ENCODE results near the gene CADM1.

Gene CADM1

DNA sequence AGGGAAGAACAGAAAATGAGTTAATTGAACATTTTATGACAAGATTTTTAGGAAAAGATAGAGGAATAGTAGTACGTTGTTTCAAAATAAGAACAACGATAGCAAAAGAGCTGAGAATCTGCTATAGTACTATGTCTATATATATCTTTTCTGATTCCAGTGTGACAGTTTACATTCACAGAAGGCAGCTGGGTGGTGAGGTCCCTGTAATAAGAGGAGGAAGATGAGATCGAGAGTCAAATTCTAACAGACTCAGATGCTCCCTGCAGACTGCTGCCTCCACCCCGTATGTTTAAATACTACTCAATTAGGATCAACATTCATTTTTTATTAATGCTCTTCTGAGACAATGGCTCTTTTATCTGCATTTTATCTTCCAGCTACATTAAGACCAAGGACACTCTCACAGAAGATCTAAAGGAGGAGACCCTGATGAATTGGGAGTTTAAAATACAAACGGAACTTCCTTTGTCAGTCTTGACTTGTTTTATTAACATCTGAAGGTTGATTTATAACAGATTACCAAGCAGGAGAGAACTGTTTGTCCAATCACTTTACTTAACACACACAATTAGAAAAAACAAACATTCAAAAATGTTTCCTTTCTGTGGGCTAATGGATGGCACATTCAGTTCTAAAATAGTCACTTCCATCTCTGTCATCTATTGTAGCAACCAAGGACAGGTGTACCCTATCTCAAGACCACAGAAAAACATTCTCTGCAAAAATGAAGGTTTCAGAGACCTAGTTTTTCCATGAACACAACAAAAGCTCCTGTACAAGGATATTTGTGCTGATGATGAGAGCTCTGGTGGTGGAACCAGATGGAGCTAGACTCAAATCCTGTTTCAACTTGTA, 240.2 kb downstream of the CADM1 start:
- H3K27ac ChIP-seq = no peak overlapping the region
- no peaks in the 10 kb centered on the region for H3K9me3 ChIP-seq (ENCODE audit: low read depth, low read length)
- H3K36me3 ChIP-seq (ENCODE audit: insufficient read depth, low read length) = no peaks in the 10 kb centered on the region
- H3K4me3 ChIP-seq = no peak overlapping the region
- H3K9ac ChIP-seq (ENCODE audit: insufficient read length) = no peak overlapping the region
- no peak for DNase-seq (ENCODE audit: low read depth, low spot score)
- TF ChIP-seq EZH2 (IDR thresholded peaks at IDR 0.05) = no peak
- TF ChIP-seq FOXP2 (optimal IDR thresholded peaks at IDR 0.05; ENCODE audit: control extremely low read depth, extremely low read length, insufficient read depth) = no peak
- no peak for TF ChIP-seq POLR2AphosphoS5 (IDR thresholded peaks at IDR 0.05; ENCODE audit: borderline replicate concordance, low read depth, low read length)

DNA sequence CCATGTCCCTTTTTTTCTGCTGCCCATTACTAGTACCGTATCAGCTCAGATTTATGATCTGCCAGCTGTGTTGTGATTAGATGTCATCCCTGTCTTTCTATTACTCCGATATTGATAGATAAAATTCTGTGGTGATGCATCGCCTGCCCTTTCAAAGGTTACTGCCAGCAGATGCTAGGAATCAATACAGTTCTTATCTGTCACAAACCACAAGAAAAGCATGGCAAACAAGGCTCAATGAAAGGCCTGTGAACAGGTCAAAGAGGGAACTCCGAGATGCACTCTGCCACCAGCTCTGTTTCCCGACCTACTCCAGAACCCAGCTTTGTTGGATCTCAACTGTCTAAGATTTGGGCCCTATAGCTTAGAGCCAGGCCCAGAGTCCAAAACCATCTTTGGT, 246.0 kb downstream of the CADM1 start:
- H3K4me3 ChIP-seq = no peak overlapping the region
- TF ChIP-seq EZH2 (IDR thresholded peaks at IDR 0.05) (no peak), POLR2AphosphoS5 (IDR thresholded peaks at IDR 0.05; ENCODE audit: borderline replicate concordance, low read depth, low read length) (no peak), FOXP2 (optimal IDR thresholded peaks at IDR 0.05; ENCODE audit: control extremely low read depth, extremely low read length, insufficient read depth) (no peak)
- H3K27ac ChIP-seq = no peak overlapping the region
- no peak overlapping the region for H3K9ac ChIP-seq (ENCODE audit: insufficient read length)
- H3K9me3 ChIP-seq (ENCODE audit: low read depth, low read length) = no peaks in the 10 kb centered on the region
- DNase-seq (ENCODE audit: low read depth, low spot score) = no peak
- no peaks in the 10 kb centered on the region for H3K36me3 ChIP-seq (ENCODE audit: insufficient read depth, low read length)

DNA sequence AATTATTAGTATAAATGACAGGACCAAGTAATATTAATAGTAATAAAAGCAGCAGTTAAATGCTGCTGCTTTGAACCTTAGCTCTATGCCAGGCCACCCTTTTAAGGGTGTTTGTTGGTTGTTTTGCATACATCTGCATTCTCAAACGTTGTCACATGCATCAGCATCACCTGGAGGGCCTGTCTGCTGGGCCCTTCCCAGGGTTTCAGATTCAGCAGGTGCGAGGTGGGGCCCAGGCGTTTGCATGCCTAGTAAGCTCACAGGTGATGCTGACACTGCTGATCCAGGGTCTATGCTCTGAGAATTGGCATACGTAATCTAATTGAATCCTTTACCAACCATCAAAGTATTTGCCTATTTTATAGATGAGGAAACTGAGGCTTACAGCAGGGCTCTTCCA, 246.5 kb downstream of the CADM1 start:
- Histone ChIP-seq H3K4me3 (no peak overlapping the region), H3K9me3 (ENCODE audit: low read depth, low read length) (no peaks in the 10 kb centered on the region), H3K36me3 (ENCODE audit: insufficient read depth, low read length) (no peaks in the 10 kb centered on the region), H3K9ac (ENCODE audit: insufficient read length) (no peak overlapping the region), H3K27ac (no peak overlapping the region)
- no peak for DNase-seq (ENCODE audit: low read depth, low spot score)
- TF ChIP-seq FOXP2 (optimal IDR thresholded peaks at IDR 0.05; ENCODE audit: control extremely low read depth, extremely low read length, insufficient read depth) (no peak), POLR2AphosphoS5 (IDR thresholded peaks at IDR 0.05; ENCODE audit: borderline replicate concordance, low read depth, low read length) (no peak), EZH2 (IDR thresholded peaks at IDR 0.05) (no peak)

DNA sequence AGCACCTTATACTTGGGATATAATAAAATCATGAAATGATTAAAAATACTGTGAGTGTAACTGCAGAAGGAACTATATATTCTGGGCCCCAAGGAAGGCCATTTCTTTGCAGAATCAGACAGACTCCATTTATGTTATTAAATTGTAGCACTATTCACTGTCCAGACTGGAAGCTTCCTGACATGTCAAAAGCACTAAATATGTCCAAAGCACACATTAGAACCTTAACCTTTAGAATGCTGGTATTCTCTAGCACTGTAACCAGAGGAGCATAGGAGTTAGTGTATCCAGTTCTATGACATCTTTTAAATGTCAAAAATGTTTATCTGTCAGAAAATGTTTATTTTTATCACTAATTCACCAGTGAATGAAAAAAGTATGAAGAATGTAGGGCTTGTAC, 246.9 kb downstream of the CADM1 start:
- TF ChIP-seq EZH2 (IDR thresholded peaks at IDR 0.05) (no peak), FOXP2 (optimal IDR thresholded peaks at IDR 0.05; ENCODE audit: control extremely low read depth, extremely low read length, insufficient read depth) (no peak), POLR2AphosphoS5 (IDR thresholded peaks at IDR 0.05; ENCODE audit: borderline replicate concordance, low read depth, low read length) (no peak)
- Histone ChIP-seq H3K27ac (no peak overlapping the region), H3K9me3 (ENCODE audit: low read depth, low read length) (no peaks in the 10 kb centered on the region), H3K9ac (ENCODE audit: insufficient read length) (no peak overlapping the region), H3K36me3 (ENCODE audit: insufficient read depth, low read length) (no peaks in the 10 kb centered on the region), H3K4me3 (no peak overlapping the region)
- no peak for DNase-seq (ENCODE audit: low read depth, low spot score)

DNA sequence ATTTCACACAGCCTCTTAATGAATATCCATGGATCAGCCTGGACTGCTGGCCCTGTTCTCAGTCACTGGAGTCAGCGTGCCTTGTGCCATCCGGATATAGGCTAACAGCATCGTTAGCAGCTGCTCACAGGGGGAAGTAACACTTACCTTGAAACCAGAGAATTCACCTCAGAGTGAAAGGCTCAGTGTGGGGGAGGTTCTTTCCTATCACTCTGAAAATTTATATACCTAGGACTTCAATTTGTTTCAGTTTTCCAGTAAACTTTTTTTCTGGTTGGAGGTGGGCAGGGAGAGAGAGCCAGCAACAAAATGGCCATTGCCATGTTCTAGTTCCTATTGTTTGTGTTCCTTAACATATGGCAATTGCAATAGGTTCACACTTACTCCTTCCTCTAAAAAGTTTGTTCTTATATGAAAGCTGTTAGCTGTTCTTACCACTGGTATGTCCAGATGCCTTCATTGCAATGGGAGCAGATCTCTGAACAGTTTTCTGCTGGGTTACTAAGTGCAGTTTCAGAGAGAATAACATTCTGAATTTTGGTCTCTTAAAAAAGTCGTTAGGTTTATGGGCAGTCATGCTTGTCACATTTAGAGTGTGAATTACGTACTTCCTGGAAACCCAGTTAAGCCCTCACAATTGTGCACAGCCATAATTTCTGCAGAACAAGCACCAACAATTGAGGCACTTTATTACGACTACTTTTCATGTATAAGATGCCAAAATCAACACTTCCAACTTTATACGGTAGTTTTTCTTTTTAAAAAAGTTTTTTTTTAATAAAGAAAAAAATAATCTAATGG, 247.6 kb downstream of the CADM1 start:
- no peak overlapping the region for H3K4me3 ChIP-seq
- H3K27ac ChIP-seq = no peak overlapping the region
- H3K9me3 ChIP-seq (ENCODE audit: low read depth, low read length) = no peaks in the 10 kb centered on the region
- no peak overlapping the region for H3K9ac ChIP-seq (ENCODE audit: insufficient read length)
- no peaks in the 10 kb centered on the region for H3K36me3 ChIP-seq (ENCODE audit: insufficient read depth, low read length)
- no peak for DNase-seq (ENCODE audit: low read depth, low spot score)
- no peak for TF ChIP-seq EZH2 (IDR thresholded peaks at IDR 0.05)
- no peak for TF ChIP-seq FOXP2 (optimal IDR thresholded peaks at IDR 0.05; ENCODE audit: control extremely low read depth, extremely low read length, insufficient read depth)
- no peak for TF ChIP-seq POLR2AphosphoS5 (IDR thresholded peaks at IDR 0.05; ENCODE audit: borderline replicate concordance, low read depth, low read length)

DNA sequence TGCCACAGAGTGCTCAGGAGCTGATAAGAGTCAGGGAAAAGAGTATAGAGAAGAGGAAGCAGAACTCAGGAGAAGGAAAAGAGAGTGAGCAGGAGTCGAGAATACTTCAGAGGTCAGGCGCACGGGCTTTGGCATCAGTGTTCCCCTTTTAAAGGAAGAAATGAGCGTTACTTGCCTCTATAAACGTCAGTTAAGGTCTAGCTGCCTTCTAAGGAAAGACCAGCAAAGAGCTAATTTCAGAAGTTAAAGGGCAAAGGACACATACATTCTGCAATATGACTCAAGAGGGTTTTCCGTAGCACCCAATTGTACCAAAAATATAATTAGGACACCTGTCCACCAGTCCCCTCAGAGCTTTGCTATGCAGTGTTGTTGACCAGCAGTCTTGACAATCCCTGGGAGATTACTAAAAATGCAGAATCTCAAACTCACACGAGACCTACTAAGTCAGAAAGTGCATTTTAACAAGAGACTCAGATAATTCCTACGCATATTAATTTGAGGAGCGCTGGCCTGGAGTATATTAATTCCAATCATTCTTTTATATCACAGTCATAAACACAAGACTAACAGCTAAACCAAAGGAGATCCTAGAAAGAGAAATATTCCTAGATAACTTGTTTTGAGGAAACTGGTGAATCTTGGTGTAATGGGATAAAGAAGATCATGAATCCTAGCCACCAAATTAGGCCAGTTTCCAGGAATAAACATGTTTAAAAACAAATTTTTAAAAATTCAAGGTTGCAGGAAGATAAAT, 249.0 kb downstream of the CADM1 start:
- Histone ChIP-seq H3K9me3 (ENCODE audit: low read depth, low read length) (no peaks in the 10 kb centered on the region), H3K36me3 (ENCODE audit: insufficient read depth, low read length) (no peaks in the 10 kb centered on the region), H3K27ac (no peak overlapping the region), H3K9ac (ENCODE audit: insufficient read length) (no peak overlapping the region), H3K4me3 (no peak overlapping the region)
- TF ChIP-seq EZH2 (IDR thresholded peaks at IDR 0.05) (no peak), FOXP2 (optimal IDR thresholded peaks at IDR 0.05; ENCODE audit: control extremely low read depth, extremely low read length, insufficient read depth) (no peak), POLR2AphosphoS5 (IDR thresholded peaks at IDR 0.05; ENCODE audit: borderline replicate concordance, low read depth, low read length) (no peak)
- DNase-seq (ENCODE audit: low read depth, low spot score) = no peak

DNA sequence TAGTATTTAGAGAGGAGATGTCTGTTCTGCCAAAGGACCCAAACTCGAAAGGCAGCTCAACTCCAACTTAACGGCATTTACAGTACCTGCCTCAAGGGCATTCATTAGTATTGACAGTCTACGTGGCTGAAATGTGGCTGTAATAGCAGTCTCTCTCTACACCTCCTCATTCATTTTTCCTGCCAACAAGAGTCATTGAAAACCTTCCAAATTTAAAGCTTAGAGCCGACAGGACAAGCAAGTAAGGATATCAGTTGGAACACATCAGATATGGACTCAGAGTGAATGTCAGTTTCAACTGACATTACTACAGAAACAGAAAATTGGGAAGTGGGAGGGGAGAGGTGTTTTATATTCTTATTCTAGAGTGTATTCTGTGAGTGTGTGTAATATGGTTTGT, 253.1 kb downstream of the CADM1 start:
- no peak for DNase-seq (ENCODE audit: low read depth, low spot score)
- TF ChIP-seq EZH2 (IDR thresholded peaks at IDR 0.05) (no peak), POLR2AphosphoS5 (IDR thresholded peaks at IDR 0.05; ENCODE audit: borderline replicate concordance, low read depth, low read length) (no peak), FOXP2 (optimal IDR thresholded peaks at IDR 0.05; ENCODE audit: control extremely low read depth, extremely low read length, insufficient read depth) (no peak)
- Histone ChIP-seq H3K9ac (ENCODE audit: insufficient read length) (no peak overlapping the region), H3K4me3 (no peak overlapping the region), H3K9me3 (ENCODE audit: low read depth, low read length) (no peaks in the 10 kb centered on the region), H3K27ac (no peak overlapping the region), H3K36me3 (ENCODE audit: insufficient read depth, low read length) (no peaks in the 10 kb centered on the region)

DNA sequence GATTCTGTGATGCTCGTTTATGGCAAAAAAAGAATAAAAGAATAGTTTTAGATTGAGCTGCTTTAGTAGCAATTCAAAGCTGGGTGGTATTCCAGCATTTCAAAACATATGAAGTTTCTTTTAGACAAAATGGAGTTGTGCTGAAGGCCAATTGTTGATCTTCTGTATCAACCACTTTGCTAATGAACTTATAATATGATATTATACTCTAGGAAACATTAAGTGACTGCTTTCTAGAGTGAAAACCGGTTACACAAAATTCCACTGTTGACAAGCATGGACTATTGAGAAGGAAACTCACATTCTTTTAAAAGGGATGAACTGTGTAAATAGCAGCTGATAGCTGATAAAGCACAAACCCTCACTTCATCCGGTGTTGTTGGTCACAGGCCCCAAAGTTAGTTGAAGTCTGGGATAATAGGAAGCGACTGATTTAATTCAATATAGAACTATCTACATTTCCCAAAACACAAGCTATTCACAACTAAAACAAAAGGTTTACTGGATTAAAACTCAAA, 255.1 kb downstream of the CADM1 start:
- Histone ChIP-seq H3K27ac (no peak overlapping the region), H3K9me3 (ENCODE audit: low read depth, low read length) (no peaks in the 10 kb centered on the region), H3K4me3 (no peak overlapping the region), H3K36me3 (ENCODE audit: insufficient read depth, low read length) (no peaks in the 10 kb centered on the region), H3K9ac (ENCODE audit: insufficient read length) (no peak overlapping the region)
- no peak for TF ChIP-seq FOXP2 (optimal IDR thresholded peaks at IDR 0.05; ENCODE audit: control extremely low read depth, extremely low read length, insufficient read depth)
- TF ChIP-seq POLR2AphosphoS5 (IDR thresholded peaks at IDR 0.05; ENCODE audit: borderline replicate concordance, low read depth, low read length) = no peak
- no peak for TF ChIP-seq EZH2 (IDR thresholded peaks at IDR 0.05)
- DNase-seq (ENCODE audit: low read depth, low spot score) = no peak

All from SK-N-MC (cell line).